Embryonic facial prominence (tissue), 1 donor: Measurements from ENCODE around the gene PTPN9.
"Not testable (repeated sequence)": the region's sequence is repeated elsewhere in the genome, so short reads cannot be mapped to it uniquely, and the experiment has no call there.

Experiments used
- DNase-seq: peaks from one replicate; pipeline ENCODE4 v3.0.0-alpha.2; 2016; ENCODE audit errors: extremely low spot score

Gene PTPN9

GRCh38 chr15:75583701-75584100, 4.6 kb upstream of the PTPN9 start:
- no peak for DNase-seq

DNA sequence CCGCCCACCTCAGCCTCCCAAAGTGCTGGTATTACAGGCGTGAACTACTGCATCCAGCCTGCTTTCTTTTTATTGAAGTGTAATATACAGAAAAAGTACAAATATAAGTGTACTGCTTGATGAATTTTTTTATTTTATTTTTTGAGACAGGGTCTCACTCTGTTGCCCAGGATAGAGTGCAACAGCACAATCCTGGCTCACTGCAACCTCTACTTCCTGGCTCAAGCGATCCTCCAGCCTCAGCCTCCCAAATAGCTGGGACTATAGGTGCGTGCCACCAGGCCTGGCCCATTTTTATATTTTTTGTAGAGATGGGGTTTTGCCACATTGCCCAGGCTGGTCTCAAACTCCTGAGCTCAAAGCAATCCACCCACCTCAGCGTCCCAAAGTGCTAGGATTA, 3.8 kb upstream of the PTPN9 start:
- DNase-seq: not testable (repeated sequence)

- no peak for DNase-seq
Observed at GRCh38 chr15:75578173-75578947, 755 bp downstream of the PTPN9 start.

DNA sequence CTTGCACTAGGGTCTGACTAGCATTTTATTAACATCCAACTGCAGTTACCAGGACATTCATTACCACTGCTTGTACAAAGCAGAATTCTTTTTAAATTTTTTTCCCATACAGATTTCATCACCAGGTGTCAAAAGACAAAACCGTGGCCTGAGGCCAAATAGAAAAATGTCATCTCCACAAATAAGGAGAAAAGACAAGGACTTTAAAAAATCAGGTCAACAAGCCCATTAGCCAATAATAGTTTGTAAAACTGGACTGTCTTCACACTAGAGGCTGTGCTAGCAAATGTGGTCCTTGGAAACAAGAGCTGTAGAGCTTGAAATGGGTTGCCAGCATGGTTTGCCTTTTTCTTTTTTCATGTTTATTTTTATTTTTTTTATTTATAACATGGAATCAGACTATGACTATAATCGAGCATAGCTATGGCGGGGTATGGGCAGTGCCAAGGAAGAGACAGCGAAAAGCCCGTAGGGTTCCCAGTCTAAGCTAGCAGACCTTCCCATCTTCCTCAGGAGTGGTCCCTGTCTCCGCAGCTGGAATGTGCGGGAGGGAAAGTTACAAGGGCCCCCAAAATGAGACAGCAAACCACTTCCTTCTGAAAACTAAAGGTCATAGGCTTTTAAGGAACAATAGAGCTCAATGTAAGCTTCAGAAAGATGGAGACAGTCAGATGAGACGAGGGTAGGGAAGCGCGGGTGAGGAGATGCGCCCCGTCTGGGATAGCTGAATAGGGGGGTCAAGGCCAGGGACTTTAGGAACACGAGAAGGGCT, 1.5 kb downstream of the PTPN9 start:
- no peak for DNase-seq

DNA sequence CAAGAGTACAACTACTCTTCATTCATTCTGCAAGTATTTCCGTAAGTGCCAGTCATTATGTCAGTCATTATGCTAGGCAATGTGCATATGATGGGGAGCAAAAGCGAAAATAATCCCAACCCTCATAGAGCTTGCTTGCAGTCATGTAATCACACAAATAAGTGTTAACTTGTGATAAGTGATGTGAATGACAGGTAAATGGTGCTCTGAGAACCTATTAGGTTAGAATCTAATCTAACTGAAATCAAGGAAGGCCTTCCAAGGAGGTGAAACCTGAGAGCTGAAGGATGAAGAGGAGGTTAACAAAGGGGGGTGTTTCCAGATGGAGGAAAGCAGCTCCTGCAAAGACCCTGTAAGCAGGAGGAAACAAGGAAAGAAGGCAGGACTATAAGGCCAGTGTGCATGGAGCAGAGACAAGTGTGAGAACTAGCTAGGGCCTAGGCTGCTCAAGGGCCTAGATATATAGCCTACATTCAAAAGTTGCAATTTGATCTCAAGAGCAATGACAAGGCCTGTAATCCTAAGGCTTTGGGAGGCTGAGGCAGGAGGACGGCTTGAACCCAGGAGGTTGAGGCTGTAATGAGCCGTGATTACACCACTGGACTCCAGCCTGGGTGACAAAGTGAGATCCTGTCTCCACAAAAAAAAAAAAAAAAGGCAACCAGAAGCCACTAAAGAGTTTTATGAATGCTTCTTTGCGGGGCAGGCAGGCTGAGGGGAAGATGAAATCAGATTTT, 5.3 kb downstream of the PTPN9 start:
- DNase-seq: no peak

- DNase-seq: no peak
Observed at GRCh38 chr15:75570126-75570845, 8.8 kb downstream of the PTPN9 start.

GRCh38 chr15:75565062-75565970, 13.8 kb downstream of the PTPN9 start:
- DNase-seq: no peak

DNA sequence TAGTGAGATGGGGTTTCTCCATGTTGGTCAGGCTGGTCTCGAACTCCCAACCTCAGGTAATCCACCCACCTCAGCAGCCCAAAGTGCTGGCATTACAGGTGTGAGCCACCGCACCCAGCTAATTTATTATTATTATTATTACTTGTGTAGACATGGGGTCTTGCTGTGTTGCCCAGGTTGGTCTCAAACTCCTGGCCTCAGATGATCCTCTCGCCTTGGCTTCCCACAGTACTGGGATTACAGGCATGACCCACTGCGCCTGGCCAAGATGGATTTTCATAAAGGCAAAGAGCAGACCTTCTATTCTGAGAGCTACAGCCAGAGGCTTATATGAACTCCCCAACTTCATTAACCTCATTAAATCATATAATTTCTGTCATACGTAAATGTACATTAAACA, 17.2 kb downstream of the PTPN9 start:
- no peak for DNase-seq

DNA sequence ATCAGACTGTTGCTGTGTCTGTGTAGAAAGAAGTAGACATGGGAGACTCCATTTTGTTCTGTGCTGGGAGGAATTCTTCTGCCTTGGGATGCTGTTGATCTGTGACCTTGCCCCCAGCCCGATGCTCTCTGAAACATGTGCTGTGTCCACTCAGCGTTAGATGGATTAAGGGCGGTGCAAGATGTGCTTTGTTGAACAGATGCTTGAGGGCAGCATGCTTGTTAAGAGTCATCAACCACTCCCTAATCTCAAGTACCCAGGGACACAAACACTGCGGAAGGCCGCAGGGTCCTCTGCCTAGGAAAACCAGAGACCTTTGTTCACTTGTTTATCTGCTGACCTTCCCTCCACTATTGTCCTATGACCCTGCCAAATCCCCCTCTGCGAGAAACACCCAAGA, 19.8 kb downstream of the PTPN9 start:
- DNase-seq: not testable (repeated sequence)

GRCh38 chr15:75558955-75559354, 20.2 kb downstream of the PTPN9 start:
- DNase-seq: not testable (repeated sequence)

DNA sequence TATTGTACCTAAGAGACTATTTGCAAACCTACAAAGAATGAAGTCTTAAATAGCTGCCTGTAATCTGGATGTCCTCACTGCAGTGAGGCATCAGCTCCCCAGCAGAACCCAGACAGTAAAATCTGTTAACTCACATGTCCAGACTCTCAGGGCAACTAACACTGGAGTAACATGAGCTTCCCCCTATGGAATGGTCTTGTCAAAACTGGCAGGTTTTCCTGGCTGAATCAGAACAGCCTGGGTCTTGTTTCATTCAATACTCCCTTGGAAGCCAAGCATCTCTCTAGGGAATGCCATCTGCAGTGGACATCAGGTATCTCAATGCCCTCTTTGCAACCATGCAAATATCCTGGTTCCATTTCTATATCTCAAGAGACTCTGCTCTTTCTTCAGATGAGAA, 24.4 kb downstream of the PTPN9 start:
- DNase-seq: no peak

GRCh38 chr15:75553659-75554058, 25.5 kb downstream of the PTPN9 start:
- no peak for DNase-seq

DNA sequence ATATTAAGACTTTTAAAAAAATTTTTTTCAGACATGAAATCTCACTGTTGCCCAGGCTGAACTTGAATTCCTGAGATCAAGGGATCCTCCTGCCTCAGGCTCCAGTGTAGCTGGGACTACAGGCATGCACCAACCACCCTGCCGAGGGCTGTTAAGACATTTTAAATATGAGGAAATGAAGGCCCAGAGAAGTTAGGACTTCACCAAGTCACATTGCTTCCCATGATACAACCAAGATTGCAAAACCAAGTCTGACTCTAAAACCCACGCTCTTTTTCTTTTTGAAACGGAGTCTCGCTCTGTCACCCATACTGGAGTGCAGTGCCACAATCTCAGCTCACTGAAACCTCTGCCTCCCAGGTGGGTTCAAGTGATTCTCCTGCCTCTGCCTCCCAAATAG, 28.0 kb downstream of the PTPN9 start:
- DNase-seq: no peak

- DNase-seq: no peak
Observed at GRCh38 chr15:75545064-75545463, 34.1 kb downstream of the PTPN9 start.

GRCh38 chr15:75544359-75544758, 34.8 kb downstream of the PTPN9 start:
- no peak for DNase-seq

GRCh38 chr15:75542949-75543545, 36.1 kb downstream of the PTPN9 start:
- not testable (repeated sequence) for DNase-seq

DNA sequence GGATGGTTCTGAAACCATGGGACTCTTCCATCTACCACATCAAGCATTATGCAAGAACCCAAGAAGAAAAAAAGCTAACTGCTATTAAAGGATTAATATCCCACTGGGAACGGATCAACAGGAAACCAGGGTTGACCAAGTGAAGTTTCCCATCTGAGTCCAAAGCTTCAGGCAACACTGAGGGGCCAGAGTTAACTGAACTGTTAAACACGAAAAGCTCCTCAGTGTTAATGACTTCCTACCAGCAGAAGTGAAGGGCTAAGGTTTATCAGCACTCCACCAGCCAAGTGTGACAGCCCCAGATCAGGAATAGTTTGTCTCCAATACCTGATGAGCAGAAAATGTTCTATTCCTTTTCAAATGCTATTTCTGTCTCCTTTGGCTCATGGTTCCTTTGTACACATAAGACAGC, 36.7 kb downstream of the PTPN9 start:
- DNase-seq: no peak

DNA sequence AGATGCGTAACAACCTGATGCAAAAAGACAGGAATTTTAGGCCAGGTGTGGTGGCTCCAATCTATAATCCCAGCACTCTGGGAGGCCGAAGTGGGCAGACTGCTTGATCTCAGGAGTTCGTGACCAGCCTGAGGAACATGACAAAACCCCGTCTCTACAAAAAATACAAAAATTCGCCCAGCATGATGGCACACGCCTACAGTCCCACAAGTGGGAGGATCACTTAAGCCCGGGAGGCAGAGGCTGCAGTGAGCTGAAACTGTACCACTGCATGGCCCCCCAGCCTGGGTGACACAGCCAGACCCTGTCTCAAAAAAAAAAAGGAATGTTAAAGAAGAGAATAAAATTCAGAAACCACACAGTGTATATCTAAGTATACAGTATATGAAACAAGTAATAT, 40.7 kb downstream of the PTPN9 start:
- no peak for DNase-seq

- no peak for DNase-seq
Observed at GRCh38 chr15:75533945-75534344, 45.2 kb downstream of the PTPN9 start.
